GM12865 (cell line): ENCODE results near the gene F10.
"Not testable (repeated sequence)": the region's sequence is repeated elsewhere in the genome, so short reads cannot be mapped to it uniquely, and the experiment has no call there.

Experiments used
- DNase-seq: peaks from one replicate; pipeline ENCODE4 v3.0.0; 2010; ENCODE audit warnings: low read depth
- H3K4me3 ChIP-seq: 2 replicates; pipeline ENCODE4 v1.5.1; 2011; ENCODE audit warnings: mild to moderate bottlenecking, low read depth, low read length, control low read depth
- CTCF ChIP-seq: IDR thresholded peaks from 2 replicates; pipeline ENCODE4 v1.5.1; 2011; ENCODE audit warnings: low read length, control low read depth, low read depth, inconsistent platforms; ENCODE audit not compliant: insufficient read depth; ENCODE audit errors: missing control alignments

The F10 gene

GRCh38 chr13:113077566-113077952 lies 45.0 kb upstream of the F10 start:
- TF ChIP-seq CTCF, result no peak
- H3K4me3 ChIP-seq, result no peak overlapping the region
- DNase-seq, result no peak

GRCh38 chr13:113077953-113078901 lies 44.4 kb upstream of the F10 start:
- no peak overlapping the region for H3K4me3 ChIP-seq
- TF ChIP-seq CTCF, result no peak
- no peak for DNase-seq

GRCh38 chr13:113078902-113079780 lies 43.5 kb upstream of the F10 start:
- TF ChIP-seq CTCF, result no peak
- H3K4me3 ChIP-seq, result no peak overlapping the region
- no peak for DNase-seq

- DNase-seq, H3K4me3 ChIP-seq: not testable (repeated sequence)
Measured at GRCh38 chr13:113079781-113080080, 42.9 kb upstream of the F10 start.

- no peak for DNase-seq
- H3K4me3 ChIP-seq, result no peak overlapping the region
- no peak for TF ChIP-seq CTCF
Measured at GRCh38 chr13:113080361-113080831, 42.2 kb upstream of the F10 start.

GRCh38 chr13:113080901-113081521 lies 41.6 kb upstream of the F10 start:
- TF ChIP-seq CTCF, result no peak
- no peak overlapping the region for H3K4me3 ChIP-seq
- DNase-seq, result no peak
